ENCODE data around the gene TRAPPC12. TPM values are rescaled to one million over a fixed set of nuclear protein-coding genes. Genes with fewer than 3 reads are reported as not detected.
"Not testable (repeated sequence)": the region's sequence is repeated elsewhere in the genome, so short reads cannot be mapped to it uniquely, and the experiment has no call there.

Gene TRAPPC12
- polyA plus RNA-seq, 12 donors: 55.0 to 94.5 (median 63.4) TPM; not detected in 1

DNA sequence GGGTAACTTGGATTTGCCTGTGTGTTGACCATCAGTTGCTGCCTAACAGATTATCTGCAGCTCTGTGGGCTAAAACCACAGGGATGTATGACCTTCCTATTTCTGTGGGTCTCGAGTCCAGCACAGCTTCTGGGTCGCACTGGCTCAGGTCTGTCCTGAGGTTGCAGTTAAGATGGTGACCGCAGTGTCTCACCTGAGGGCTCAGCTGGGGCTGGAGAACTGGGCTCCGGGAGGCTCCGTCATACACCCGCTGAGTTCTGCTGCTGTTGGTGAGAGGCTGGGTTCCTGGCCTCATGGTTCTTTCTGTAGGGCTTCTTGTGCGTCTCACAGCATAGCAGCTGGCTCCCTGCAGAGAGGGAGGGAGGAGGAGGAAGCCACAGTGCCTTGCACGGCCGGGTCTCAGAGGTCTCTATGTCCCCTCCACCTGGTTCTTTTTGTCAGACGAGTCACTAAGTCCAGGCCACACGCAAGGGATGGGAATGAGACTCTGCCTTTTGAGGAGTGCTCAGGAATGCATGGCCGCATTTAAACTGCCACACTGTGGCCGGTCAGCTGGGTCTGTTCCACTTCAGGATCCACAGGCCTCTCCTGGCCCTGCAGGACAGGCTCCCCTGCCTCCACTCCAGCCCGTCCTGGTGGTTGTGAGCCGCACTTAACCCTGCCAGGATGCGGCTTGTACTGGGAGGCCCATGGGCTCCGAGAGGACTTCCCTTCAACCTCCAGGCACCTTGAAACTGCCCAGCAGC, 72.6 kb downstream of the TRAPPC12 start:
- DNase-seq: no peak

- DNase-seq: no peak
Observed at GRCh38 chr2:3453190-3453999, 73.9 kb downstream of the TRAPPC12 start.

DNA sequence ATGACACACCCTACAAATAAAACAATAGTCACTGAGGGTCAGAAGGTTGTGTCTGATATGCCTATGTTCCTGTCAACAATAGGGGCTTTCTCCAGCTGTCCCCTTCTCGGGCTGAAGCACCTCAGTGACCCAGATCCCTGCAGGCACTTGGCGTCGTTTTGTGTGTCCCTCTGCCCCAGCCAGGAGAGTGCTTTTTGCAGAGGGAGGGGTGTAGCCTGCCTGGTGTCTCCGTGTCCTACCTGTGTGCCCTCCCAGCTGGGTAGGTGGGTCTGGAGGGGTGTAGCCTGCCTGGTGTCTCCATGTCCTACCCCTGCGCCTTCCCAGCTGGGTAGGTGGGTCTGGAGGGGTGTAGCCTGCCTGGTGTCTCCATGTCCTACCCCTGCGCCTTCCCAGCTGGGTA, 74.5 kb downstream of the TRAPPC12 start:
- not testable (repeated sequence) for DNase-seq

GRCh38 chr2:3454802-3455201, 75.3 kb downstream of the TRAPPC12 start:
- no peak for DNase-seq

GRCh38 chr2:3456125-3456524, 76.6 kb downstream of the TRAPPC12 start:
- no peak for DNase-seq

GRCh38 chr2:3457524-3458395, 78.3 kb downstream of the TRAPPC12 start:
- no peak for DNase-seq

- DNase-seq: no peak
Observed at GRCh38 chr2:3458396-3459184, 79.1 kb downstream of the TRAPPC12 start.

DNA sequence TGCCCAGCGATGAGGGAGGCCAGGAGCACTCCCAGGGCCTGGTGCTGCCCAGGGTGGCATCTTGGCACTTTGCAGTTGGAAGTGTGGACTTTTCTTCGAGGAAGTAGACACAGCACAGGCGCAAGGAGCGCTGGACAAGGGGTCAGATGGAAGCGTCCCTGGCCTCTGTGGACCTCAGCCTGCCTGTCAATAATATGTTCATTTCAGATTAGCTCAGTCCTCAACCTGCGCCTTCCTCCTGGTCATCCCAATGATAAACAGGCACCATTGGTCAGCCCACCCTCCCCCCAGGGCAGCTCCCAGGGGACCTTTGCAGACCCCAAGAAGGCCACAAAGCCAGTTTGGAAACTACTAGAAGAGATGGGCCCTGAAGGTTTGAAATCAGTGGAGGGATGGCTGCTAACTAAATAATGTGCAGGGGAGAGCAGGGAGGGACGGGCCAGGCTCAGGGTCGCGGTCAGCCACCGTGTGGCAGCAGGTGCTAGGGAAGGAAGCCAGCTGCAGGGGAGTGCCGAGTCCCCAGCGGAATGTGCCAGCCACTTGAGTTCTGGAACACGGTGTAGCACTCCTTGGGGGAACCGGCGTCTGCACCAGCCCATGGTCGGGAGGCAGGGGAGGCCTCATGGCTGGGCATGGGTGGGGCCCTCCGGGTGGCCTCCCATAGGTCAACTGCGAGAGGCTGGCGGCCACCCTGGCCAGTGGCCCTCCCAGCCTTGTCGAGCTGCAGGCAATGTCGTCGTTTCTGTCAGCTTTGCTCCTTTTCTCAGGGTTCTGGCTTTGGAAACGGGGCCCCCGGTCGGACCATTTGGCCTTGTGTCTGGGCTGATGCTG, 79.9 kb downstream of the TRAPPC12 start:
- DNase-seq: no peak

- DNase-seq: no peak
Observed at GRCh38 chr2:3460156-3460555, 80.7 kb downstream of the TRAPPC12 start.

DNA sequence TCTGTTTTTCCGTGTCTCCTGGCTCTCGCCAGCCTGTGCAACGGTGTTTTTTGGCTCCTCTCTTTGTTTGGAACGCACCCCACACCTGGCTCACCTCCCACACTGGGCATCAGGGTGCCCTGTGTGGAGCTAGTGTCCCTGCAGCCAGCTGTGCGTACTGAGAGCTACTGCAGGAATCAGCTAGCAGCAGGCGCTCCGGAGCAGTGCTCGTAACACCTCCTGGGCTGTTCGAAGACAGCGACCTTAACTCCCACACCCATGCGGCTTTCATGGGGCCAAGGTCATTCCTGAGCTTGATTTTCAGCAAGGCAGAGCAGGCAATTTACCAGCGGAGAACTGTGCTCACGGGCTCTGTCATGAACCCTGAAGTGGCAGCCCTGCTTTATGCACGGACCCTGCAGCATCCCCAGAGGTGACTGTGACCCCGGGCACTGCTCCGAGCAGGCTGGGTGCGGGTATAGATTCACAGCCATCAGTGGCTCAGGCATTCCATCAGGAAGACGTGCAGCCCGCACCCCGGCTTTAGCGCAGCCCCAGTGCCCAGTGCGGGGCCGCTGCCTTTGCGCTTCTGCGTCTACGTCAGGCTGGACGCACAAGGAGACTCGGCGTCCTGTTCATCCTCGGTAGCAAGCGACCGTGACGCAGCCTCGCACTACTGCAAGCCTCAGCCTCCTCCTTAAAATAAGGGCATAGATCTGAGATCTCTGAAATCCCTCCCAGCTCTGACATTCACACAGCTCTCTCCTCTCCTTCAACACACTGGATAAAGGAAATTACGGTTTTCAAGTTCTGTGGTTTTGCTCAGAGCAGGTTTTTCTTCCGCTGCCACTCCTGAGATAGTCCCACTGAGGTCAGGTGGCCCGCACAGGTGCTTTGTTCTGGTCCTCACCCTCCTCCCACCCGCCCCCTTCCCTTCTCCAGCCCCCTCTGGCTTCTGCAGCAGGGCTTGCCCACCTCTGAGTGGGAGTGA, 81.6 kb downstream of the TRAPPC12 start:
- no peak for DNase-seq

GRCh38 chr2:3461801-3462492, 82.5 kb downstream of the TRAPPC12 start:
- peak; percentile 60 for DNase-seq

DNA sequence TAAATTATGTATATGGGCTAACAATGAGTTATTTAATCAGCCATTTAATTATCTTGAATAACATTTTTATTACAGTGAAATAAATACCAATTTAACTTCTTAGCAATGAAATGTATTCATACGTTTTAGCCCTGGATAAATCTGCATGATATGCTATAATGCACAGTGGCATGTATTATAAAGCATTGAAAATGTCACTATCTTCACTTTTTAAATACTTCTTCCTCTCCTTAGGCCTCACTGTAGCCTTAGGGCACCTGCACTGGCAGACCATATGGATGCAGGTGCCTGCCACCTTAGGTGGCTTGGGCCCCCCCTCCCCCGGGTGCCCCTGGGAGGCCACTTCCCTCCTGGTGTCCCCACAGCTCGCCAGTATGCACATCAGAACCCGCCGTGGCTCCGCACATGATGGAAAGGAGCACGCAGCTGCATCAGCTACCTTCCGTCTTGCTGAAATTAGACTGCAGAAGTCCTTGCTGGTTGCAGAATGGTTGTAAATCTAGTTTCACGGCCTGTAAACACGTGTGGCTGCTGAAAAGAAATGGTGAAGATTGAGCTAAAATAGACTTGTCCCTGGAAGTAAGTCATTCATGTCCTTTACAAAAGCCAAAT, 83.1 kb downstream of the TRAPPC12 start:
- DNase-seq: no peak

- no peak for DNase-seq
Observed at GRCh38 chr2:3463186-3463835, 83.8 kb downstream of the TRAPPC12 start.

DNA sequence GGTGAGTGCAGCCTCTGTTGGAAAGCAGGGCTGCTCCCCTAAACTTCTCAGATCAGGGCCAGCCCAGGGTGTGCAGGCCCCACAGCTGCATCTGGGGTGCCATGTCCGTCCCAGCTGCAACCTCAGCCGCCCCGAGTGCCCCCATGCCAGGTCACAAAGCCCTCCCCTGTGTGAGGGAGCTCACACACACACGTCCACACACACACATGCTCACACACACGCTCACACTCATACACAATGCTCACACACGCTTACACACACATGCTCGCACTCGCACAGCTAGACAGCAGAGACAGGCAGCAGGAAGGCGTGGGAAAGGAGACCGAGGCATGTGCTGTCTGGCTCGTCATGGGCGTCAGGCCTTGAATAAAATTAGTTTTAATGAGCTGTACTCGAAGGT, 84.5 kb downstream of the TRAPPC12 start:
- DNase-seq: no peak

GRCh38 chr2:3464401-3465005, 85.0 kb downstream of the TRAPPC12 start:
- no peak for DNase-seq

DNA sequence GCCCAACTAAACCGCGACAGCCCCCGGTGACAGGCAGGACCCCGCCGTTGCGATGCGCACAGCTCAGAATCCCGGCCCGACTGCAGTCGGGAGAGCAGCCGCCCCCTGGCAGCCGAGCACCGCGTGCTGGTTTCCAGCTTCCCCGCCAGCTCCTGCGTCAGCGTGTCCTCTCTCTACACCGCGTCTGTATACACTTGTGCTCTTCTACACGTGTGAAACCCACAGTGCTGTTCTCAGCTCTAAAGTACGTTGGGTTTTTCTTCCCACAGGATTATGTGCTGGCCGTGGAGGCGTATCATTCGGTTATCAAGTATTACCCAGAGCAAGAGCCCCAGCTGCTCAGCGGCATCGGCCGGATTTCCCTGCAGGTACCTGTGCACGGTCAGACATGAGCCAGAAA, 85.8 kb downstream of the TRAPPC12 start:
- DNase-seq: no peak

DNA sequence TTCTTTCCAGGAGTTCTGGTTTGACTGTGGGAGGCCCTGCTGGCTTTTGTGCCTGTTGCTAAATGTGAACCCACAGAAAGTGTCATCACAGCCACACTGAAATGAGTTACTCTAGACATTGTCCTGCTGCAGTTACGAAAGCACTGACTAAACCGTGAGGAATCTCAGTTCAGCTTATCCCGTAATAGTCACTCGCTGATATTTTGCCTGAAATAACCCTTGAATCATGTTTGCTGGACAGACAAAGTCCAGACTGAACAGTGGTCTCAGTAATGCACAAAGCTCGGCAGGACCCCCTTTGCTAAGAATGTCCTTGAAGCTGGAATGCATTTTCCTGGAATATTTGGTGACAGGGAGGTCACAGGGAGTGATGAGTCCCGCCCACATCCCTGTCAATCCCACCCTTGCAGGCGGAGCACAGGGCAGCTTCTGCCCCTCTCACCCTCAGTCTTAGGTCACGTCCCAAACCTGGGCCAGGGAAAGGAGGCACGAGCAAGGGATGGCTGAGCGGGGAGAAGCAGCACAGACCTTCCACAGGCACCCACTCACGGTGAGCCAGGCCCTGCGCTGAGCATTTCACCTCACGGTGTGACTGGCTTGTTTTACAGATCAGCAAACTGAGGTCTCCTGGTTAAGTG, 86.5 kb downstream of the TRAPPC12 start:
- no peak for DNase-seq
